SKM-1 (cell line): Measurements from ENCODE around the gene ZBTB7C.

Experiments used
- DNase-seq: peaks from one replicate; lab custom pipeline; 2025; ENCODE audit not compliant: unreplicated experiment; lab: John Stamatoyannopoulos, UW

ZBTB7C gene

GRCh38 chr18:48326901-48327675, 82.1 kb downstream of the ZBTB7C start:
- no peak for DNase-seq

- no peak for DNase-seq
Measured at GRCh38 chr18:48325115-48325665, 84.0 kb downstream of the ZBTB7C start.

- no peak for DNase-seq
Measured at GRCh38 chr18:48324651-48325050, 84.5 kb downstream of the ZBTB7C start.

DNA sequence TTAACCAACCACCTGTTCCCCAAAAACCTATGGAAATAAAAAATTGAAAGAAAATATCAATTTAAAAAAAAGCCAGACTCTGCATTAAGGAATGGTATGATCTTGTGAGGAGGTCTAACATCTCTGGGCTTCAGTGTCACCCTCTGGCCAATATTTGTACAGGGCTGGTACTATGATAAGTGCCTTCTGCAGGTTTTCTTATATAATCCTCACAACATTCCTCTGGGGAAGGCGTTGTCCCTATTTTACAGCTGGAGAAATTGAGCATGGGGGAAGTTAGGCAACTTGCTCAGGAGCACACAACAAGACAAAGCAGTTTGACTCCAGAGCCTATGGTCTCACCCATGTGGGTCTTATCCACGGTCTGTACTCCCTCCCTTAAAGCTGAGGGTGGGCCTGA, 86.0 kb downstream of the ZBTB7C start:
- no peak for DNase-seq

DNA sequence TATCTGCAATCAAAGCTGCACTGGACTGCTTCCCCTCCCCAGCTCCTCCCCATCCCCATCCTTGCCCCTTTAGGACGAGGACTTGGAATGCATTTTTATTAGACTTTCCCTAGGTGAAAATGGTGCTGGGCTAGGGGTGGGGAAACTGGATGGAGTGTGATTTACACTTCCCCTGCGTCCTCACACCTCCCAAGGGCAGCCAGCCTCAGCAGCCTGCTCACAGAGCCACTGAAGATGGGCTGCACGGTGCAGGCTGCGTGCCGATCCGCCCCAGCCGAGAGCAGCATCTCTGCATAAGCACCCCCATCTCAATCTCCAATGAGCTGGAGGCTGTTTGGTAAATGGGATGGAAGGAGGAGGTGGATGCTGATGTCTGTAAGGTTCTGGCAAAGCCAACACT, 87.6 kb downstream of the ZBTB7C start:
- no peak for DNase-seq

DNA sequence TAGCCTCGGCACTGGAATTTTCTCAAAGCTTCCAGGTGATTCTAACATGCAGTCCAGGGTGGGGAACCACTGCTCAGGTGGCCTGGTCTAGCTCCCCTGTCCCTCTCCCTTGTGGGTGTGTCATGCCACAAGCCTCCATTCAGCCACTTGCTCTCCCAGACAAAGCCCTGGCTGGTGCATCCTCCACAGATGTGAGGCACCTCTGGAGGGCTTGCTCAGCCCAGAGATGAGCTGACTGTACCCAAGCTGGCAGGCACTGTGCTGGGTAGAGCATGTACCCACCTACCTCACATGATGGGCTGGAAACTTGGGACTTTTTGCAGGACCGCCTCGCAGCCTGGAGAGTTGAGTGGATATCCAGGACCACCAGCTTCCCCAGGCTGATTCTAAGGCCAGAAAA, 88.1 kb downstream of the ZBTB7C start:
- DNase-seq = no peak

- DNase-seq = no peak
Measured at GRCh38 chr18:48320639-48320945, 88.6 kb downstream of the ZBTB7C start.

DNA sequence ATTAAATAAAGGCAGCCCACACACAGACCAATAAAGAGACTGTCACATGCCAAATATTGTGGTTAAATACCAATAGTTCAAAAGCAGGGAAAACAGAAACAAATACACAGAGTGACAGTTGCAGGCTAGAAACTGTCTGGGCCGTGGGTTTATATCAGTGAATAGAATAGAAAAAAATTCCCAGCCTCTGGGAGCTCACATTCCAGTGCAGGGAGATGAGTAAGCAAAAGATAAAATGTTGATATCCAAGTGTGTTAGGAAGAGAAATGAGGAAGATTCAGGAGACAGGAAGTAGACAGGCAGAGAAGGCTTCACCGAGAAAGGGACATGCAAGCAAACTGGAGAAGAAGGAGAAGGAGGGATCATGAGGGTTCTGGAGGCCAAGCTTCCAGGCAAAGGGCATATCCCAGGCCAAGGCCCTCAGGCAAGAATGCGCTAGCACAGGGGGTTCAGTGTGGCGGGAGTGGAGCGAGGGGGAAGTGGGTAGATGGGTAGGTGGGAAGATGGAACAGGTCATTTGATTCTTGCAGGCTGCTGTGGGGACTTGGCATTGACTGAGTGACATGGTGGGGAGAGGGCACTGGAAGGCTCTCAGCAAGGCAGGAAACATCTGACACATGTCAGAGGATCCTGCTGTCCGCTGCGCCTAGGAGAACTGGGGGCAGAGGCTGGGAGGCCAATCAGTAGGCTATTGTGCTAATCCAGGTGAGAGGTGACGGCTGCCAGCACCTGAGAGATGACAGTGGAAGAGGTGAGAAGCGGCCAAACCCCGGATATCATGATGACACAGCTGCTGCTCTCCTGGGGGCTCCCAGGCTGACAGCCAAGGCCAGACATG, 89.2 kb downstream of the ZBTB7C start:
- no peak for DNase-seq

DNA sequence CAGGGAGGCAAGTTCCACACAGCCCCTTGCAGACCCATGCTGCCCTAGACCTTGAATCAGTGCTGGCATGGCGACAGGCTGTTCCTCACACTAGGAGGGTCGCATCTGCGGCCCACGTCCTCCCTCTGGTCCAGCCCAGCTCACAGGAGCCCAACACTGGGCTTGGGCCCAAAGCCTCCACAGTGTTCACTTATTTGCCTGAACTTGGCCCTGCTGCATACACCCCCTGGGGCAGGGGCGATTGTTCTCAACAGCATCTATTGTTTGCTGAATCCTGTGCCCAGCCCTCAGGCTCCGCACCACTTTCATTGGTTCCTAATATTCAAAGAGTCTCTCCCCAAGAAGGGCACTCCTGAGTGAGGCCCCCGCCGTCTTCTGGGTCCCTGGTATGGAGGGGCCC, 90.7 kb downstream of the ZBTB7C start:
- DNase-seq = no peak

- no peak for DNase-seq
Measured at GRCh38 chr18:48317781-48318381, 91.3 kb downstream of the ZBTB7C start.

GRCh38 chr18:48316177-48316576, 93.0 kb downstream of the ZBTB7C start:
- DNase-seq = no peak

GRCh38 chr18:48314690-48315089, 94.5 kb downstream of the ZBTB7C start:
- no peak for DNase-seq

DNA sequence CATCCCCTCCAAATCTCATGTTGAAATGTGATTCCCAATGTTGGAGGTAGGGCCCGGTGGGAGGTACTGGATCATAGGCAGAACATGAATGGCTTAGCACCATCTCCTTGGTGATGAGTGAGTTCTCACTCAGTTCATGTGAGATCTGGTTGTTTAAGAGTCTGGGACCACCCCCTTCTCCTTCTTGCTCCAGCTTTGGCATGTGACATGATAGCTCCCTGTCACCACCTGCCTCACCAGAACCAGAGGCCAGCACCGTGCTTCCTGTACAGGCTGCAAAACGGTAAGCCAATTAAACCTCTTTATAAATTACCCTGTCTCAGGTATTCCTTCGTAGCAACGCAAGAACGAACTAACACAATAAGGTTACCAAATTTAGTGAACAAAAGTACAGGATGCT, 95.4 kb downstream of the ZBTB7C start:
- DNase-seq = no peak

DNA sequence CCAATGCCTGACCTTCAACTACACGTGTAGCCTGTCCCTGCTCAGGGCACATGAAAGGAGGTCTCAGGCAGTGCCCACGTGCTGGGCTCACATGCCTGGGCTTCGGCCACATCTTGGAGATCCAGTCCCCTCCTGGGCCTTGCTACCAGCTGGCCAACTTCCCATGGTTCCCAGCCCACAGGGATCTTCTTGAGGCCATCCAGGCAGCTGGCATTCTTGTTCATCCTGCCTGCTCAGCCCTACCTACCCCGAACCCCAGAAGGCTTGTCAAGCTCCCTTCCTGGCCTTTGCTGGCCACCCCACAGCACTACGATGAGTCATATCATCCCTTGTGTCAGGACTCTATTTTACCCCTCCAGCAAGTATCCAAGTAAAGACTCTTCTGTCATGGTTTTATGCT, 97.1 kb downstream of the ZBTB7C start:
- DNase-seq = no peak

DNA sequence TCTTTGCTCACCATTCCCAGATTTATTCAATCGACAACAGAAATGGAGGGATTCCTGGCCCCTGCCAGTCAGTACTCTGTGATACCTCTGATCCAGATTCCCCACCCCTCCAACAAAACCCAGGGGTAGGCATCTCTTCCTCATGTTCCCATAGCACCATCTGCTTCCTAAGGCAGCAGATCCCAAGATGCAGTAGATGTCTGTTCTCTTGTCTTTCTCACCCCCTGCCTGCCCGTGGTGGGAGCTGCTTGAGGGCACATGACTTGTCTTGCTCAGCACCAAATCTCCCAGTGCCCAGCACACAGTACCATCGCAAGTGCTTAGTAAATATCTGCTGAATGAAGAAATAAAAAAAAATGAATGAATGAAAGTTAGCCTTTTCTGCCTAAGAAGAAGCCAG, 98.2 kb downstream of the ZBTB7C start:
- DNase-seq = no peak

GRCh38 chr18:48310353-48310752, 98.8 kb downstream of the ZBTB7C start:
- DNase-seq = no peak

- no peak for DNase-seq
Measured at GRCh38 chr18:48308755-48309575, 100.2 kb downstream of the ZBTB7C start.

DNA sequence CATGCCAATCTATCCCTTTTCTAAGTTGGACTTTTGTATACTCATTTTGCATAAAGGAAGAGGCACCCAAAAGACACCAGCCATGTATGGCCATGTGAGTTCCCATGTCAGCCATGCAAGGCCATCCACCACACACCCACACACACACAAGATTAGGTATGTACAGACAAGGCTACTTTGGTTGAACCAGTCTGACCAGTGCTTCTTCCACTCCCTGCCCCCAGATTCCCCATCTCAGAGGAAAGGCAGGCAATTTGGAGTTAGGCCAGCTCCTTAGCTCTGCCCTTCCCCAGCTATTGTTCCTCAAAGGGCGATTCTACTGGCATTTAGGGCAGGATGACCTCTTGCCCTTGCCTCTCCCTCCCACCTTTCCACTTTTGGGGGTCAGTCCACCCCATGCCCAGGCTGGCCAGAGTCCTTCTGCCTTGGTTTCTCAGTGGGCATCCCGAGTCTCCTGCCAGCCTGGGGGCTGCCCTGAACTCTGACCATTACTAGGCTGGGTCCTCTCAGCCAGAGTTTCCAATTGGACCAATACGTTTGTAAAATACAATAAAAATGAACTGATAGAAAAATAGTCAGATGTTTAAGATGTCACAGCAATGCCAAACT, 101.1 kb downstream of the ZBTB7C start:
- no peak for DNase-seq

DNA sequence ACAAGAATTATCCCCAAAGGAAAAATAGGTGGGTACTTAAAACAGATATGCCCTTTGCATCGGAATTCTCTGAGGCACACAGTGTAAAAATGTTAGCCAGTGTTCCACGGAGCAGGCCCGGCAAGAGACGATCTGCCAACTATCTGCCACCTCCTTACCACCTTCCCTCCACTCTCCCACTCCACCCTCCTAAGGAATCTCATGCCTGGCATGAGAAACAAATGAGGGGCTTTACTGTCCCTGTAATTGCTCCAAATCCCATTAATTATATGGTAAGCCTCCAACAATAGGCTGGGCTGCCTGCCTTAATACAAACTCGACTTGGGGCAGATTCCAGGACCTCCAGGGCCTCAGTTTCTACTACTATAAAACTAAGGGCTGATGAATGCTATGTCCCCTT, 102.3 kb downstream of the ZBTB7C start:
- no peak for DNase-seq

DNA sequence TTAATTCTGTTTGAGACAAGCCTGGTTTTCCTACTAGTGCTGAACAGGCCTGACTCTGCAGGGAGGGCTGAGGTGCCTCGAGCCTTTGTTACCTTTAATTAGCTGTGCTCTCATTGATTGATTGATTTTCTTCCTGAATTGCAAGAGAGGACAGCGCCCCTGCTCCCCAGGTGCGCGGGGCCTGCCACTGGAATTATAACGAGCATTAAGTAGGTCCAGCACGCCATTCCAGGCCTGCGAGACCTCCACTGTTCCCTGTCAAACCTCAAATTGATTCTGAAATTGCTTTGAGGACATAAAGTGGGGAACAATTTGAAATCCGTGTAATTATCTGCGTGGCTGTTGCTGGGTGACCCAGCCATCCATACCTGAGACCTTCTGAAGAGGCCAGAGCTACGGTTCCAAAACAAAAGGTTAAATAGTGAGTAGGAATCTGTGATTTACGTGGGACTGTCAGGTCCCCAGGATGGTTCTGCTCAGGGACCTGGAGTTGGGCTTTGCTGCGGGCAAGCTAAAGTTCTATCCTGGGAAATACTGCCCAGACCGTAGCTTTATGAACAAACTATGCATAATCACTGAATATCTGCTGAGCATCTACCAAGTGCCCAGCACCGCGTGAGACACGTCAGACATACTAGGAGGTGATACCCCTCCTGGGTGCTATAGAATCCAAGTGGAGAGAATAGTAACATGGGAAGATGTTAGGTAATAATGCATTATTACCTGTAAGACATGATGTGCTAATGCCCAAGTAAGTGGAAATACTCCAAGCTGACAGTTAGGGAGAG, 104.1 kb downstream of the ZBTB7C start:
- DNase-seq = no peak
